ENCODE data around the gene DES. TPM values are rescaled to one million over a fixed set of nuclear protein-coding genes. Genes with fewer than 3 reads are reported as not detected.

The DES gene
- total and polyA plus RNA-seq, 9 of the 15 experiments (the other 6 are each of a cell fraction or from before 2014, with no cell fraction given) = 2.5 to 58.9 (median 21.9) TPM

DNA sequence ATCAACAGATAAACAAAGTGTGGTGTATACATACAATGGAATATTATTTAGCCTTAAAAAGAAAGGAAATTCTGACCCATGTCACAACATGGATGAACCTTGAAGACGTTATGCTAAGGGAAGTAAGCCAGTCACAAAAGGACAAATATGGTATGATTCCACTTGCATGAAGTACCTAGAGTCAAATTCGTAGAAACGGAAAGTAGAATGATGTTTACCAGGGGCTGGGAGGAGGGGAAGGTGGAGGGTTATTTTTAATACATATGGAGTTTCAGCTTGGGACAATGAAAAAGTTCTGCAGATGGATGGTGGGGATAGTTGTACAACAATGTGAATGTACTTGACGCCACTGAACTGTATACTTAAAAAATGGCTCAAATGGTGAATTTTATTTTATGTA is 3.3 kb upstream of the DES start (continued):
- TF ChIP-seq, protein P1, sequence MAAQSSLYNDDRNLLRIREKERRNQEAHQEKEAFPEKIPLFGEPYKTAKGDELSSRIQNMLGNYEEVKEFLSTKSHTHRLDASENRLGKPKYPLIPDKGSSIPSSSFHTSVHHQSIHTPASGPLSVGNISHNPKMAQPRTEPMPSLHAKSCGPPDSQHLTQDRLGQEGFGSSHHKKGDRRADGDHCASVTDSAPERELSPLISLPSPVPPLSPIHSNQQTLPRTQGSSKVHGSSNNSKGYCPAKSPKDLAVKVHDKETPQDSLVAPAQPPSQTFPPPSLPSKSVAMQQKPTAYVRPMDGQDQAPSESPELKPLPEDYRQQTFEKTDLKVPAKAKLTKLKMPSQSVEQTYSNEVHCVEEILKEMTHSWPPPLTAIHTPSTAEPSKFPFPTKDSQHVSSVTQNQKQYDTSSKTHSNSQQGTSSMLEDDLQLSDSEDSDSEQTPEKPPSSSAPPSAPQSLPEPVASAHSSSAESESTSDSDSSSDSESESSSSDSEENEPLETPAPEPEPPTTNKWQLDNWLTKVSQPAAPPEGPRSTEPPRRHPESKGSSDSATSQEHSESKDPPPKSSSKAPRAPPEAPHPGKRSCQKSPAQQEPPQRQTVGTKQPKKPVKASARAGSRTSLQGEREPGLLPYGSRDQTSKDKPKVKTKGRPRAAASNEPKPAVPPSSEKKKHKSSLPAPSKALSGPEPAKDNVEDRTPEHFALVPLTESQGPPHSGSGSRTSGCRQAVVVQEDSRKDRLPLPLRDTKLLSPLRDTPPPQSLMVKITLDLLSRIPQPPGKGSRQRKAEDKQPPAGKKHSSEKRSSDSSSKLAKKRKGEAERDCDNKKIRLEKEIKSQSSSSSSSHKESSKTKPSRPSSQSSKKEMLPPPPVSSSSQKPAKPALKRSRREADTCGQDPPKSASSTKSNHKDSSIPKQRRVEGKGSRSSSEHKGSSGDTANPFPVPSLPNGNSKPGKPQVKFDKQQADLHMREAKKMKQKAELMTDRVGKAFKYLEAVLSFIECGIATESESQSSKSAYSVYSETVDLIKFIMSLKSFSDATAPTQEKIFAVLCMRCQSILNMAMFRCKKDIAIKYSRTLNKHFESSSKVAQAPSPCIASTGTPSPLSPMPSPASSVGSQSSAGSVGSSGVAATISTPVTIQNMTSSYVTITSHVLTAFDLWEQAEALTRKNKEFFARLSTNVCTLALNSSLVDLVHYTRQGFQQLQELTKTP (IDR thresholded peaks at IDR 0.05; ENCODE audit: low read depth in 1 of 2, partially characterized antibody in 2 of 2) = no peak
- TF ChIP-seq ZNF764 (CRISPR knock-in tag; IDR thresholded peaks at IDR 0.05; ENCODE audit: low read depth) (no peak), PPARD (CRISPR knock-in tag; IDR thresholded peaks at IDR 0.05) (no peak), ZFX (CRISPR knock-in tag; IDR thresholded peaks at IDR 0.05) (no peak)

GRCh38 chr2:219415580-219416234 is 2.5 kb upstream of the DES start:
- in situ Hi-C loops (cut with MboI) (no loop called here), intact Hi-C loops (cut with micrococcal nuclease) (no loop called here)
- Histone ChIP-seq H2AFZ (ENCODE audit: low read depth, low read length) (peak overlapping the region; percentile 62), H3K79me2 (ENCODE audit: control insufficient read depth, insufficient read depth, low read length) (no peaks in the 10 kb centered on the region), H3K9ac (ENCODE audit: insufficient read depth in 1 of 2, low read depth in 2 of 2, low read length in 2 of 2) (no peak overlapping the region), H3K9me3 (replicated peaks; ENCODE audit: control insufficient read depth, insufficient read depth, low read depth, low read length) (peaks cover 4% of the 10 kb centered on the region), H3K36me3 (ENCODE audit: control insufficient read depth, insufficient read depth, low read length) (no peaks in the 10 kb centered on the region), H3K4me2 (ENCODE audit: insufficient read depth, low read length) (no peak overlapping the region), H3K4me3 (no peak overlapping the region), H4K20me1 (replicated peaks; ENCODE audit: control insufficient read depth, insufficient read depth, low read length) (no peaks in the 10 kb centered on the region), H3K9me1 (ENCODE audit: control insufficient read depth, insufficient read depth, low read length) (no peaks in the 10 kb centered on the region), H3K27me3 (ENCODE audit: control insufficient read depth in 2 of 2, insufficient read depth in 2 of 2, low read length in 2 of 2) (no peaks in the 10 kb centered on the region), H3K27ac (ENCODE audit: extremely low read depth, low read depth, low read length) (no peak overlapping the region), H3K4me1 (replicated peaks in 1 of 2; ENCODE audit: control insufficient read depth in 2 of 2, insufficient read depth in 2 of 2, low read length in 2 of 2) (peaks cover 16 to 36% of the 10 kb centered on the region in 2 experiments)
- no peak for FAIRE-seq
- 34% methylated on average over 4 of the region's 5 CpGs for WGBS (ENCODE audit: insufficient coverage, low coverage, missing lambda C conversion rate)
- TF ChIP-seq CEBPG (CRISPR knock-in tag; IDR thresholded peaks at IDR 0.05) (no peak), CEBPG (tag; conservative IDR thresholded peaks at IDR 0.05 in 1 of 2, IDR thresholded peaks at IDR 0.05 in 1 of 2) (no peak), CTCFL (IDR thresholded peaks at IDR 0.05; ENCODE audit: borderline replicate concordance, insufficient read depth, low read depth, low read length, poor library complexity, severe bottlenecking) (no peak), FOS (IDR thresholded peaks at IDR 0.05; ENCODE audit: extremely low read depth, insufficient read length) (no peak), NFIC (IDR thresholded peaks at IDR 0.05) (peak; percentile 86), ZNF280B (CRISPR knock-in tag; IDR thresholded peaks at IDR 0.05) (no peak), MTA2 (IDR thresholded peaks at IDR 0.05; ENCODE audit: low read depth) (no peak)
- CTCF ChIA-PET (ENCODE audit: low intra/inter-chr PET ratio) = interaction anchor here (0.7 kb wide), 1 partner anchor 117 kb away, joined by 3 read pairs; no protein-coding TSS in a partner anchor
- DNase-seq (ENCODE audit: extremely low read depth in 1 of 4, low spot score in 3 of 4) = peak in 2 of 4 experiments; percentile 33 to 37
- no peak for ATAC-seq
- POLR2A ChIA-PET = interaction anchor here (0.6 to 1.1 kb wide), 2 partner anchors 9 to 65 kb away, joined by 3 read pairs; no protein-coding TSS in a partner anchor
- no TSS peak for BruUV-seq (replicated peaks)

All from K562 (cell line).